ENCODE results near the gene LHFPL6.

DNA sequence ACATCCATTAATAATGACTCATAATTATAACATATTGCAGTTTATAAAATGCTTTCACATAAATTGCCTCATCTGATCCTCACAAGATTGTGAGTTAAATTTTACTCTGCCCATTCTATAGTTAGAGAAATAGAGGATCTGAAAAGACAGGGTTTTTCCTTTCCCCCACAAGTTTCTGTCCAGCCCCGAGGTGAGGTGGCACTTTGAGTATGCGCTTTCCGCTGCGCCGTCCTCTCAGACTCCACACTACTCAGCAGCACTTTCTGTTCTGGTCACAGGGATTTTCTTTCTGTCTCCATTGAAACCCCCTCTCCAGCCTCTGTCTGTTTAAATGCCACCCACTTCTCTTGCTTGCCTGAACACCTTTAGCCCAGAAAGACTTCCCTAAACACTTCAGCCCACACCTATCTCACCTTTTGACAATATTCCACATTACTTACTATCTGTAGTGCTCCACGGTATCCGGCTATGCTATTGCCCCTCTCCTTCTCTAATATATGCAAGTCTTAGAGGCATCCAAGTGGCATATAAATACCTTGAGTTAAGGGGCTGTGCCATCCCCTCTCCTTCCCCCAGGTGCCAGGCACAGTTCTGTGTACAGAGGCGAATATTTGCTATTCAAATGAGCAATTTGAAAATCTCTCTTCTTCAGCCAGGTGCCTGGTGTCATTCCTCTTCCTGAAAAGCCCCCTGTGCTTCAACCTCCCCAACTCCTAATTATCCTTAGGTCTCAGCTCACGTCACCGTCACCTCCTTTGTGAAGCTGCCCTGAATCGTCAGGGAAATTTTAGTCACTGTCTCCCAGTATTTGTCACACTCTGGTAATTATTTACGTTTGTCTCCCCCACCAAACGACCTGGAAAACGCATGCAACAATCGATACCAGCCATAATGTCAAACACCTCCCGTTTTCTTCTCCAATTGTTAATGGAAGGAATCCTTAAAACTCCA is 296.1 kb downstream of the LHFPL6 start:
- TF ChIP-seq, protein P1, sequence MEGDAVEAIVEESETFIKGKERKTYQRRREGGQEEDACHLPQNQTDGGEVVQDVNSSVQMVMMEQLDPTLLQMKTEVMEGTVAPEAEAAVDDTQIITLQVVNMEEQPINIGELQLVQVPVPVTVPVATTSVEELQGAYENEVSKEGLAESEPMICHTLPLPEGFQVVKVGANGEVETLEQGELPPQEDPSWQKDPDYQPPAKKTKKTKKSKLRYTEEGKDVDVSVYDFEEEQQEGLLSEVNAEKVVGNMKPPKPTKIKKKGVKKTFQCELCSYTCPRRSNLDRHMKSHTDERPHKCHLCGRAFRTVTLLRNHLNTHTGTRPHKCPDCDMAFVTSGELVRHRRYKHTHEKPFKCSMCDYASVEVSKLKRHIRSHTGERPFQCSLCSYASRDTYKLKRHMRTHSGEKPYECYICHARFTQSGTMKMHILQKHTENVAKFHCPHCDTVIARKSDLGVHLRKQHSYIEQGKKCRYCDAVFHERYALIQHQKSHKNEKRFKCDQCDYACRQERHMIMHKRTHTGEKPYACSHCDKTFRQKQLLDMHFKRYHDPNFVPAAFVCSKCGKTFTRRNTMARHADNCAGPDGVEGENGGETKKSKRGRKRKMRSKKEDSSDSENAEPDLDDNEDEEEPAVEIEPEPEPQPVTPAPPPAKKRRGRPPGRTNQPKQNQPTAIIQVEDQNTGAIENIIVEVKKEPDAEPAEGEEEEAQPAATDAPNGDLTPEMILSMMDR (IDR thresholded peaks at IDR 0.05; ENCODE audit: poor library complexity) = no peak
- TF ChIP-seq EZH2 (IDR thresholded peaks at IDR 0.05; ENCODE audit: borderline replicate concordance) = no peak

Data from hepatocyte (in vitro differentiated cells).